GM19468 (cell line): ENCODE measurements around the gene ALDH2.
"Not testable (repeated sequence)": the region's sequence is repeated elsewhere in the genome, so short reads cannot be mapped to it uniquely, and the experiment has no call there.

Source experiments
- ATAC-seq: cut with Tn5 transposase; IDR thresholded peaks from one replicate; pipeline ENCODE4 v1.9.1; 2021; ENCODE audit warnings: mild to moderate bottlenecking, moderate library complexity, moderate number of reproducible peaks; ENCODE audit not compliant: unreplicated experiment; ENCODE audit errors: extremely low read depth

Gene ALDH2

DNA sequence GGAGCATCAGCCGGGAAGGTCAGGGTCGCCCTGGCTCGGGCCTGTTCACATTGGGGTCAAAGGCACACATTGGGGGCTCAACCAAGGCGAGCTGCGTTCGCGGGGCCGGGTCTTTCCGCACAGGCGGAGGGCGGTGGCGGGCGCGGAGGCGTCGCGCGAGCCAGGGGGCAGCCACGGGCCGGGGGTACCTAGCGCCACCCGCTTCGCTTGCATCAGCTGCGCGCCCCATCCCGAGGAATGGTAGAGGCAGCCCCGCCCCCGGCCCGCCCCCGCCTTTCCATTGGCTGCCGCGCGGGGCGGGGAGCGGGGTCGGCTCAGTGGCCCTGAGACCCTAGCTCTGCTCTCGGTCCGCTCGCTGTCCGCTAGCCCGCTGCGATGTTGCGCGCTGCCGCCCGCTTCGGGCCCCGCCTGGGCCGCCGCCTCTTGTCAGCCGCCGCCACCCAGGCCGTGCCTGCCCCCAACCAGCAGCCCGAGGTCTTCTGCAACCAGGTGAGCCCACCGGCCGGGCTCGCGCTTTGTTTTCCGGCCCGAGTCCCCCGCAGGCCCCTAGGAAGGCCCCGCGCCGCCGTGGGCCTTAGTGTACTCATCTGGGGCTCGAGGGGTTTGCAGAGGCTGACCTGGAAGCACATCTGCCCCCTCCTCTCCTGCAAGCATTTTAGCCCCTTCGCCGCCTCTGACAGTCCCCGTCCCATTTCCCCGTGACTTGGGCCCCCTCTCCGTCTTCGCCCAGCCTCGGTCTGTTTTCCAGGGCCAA, at the start of gene ALDH2:
Gene ALDH2 (plus strand): TSS at position 326 of the 754 bp plus-strand sequence. CDS start 50 bp downstream, at position 376.
- ATAC-seq = peak; percentile 29

DNA sequence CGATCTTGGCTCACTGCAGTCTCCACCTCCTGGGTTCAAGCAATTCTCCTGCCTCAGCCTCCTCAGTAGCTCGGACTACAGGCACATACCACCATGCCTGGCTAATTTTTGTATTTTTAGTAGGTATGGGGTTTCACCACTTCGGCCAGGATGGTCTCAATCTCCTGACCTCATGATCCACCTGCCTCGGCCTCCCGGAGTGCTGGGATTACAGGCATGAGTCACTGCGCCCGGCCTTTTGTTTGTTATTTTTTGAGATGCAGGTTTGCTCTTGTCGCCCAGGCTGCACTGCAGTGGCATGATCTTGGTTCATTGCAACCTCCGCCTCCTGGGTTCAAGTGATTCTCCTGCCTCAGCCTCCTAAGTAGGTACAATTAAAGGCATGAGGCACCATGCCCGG, 47.4 kb upstream of the ALDH2 start:
- not testable (repeated sequence) for ATAC-seq

DNA sequence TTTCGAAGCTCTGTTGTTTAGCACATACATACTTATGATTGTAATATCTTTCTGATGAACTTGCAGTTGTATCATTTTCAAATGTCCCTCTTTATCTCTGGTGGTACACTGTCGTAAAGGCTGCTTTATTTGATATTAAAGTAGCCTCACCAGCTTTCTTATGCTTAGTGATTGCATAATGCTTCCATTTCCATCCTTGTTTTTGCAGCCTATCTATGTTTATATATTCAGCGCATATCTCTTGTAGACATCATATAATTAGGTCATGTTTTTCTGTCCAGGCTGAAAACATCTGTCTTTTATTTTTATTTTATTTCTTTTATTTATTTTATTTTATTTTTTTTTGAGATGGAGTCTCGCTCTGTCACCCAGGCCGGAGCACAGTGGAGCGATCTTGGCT, 46.3 kb upstream of the ALDH2 start:
- no peak for ATAC-seq

- not testable (repeated sequence) for ATAC-seq
Measured at GRCh38 chr12:111723646-111724360, 42.9 kb upstream of the ALDH2 start.

GRCh38 chr12:111728795-111729194, 37.9 kb upstream of the ALDH2 start:
- no peak for ATAC-seq

DNA sequence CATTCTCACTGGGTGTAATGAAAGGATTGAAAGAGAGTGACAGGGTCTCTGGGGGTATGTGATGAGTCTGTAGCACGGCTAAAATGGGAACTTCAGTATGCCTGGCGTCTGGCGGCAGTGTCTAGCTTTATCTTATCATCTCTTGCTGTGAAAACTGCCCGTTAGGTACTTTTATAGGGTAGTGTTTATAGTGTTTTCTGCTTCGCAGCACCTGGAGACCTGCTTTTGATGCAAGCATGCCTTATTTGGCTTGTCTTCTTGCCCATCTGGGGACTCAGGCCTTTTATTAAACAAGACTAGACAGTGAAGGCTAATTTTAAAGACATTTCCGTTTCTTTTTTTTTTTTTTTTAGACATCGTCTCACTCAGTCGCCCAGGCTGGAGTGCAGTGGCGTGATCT, 36.3 kb upstream of the ALDH2 start:
- ATAC-seq = no peak

GRCh38 chr12:111732786-111733185, 33.9 kb upstream of the ALDH2 start:
- no peak for ATAC-seq

DNA sequence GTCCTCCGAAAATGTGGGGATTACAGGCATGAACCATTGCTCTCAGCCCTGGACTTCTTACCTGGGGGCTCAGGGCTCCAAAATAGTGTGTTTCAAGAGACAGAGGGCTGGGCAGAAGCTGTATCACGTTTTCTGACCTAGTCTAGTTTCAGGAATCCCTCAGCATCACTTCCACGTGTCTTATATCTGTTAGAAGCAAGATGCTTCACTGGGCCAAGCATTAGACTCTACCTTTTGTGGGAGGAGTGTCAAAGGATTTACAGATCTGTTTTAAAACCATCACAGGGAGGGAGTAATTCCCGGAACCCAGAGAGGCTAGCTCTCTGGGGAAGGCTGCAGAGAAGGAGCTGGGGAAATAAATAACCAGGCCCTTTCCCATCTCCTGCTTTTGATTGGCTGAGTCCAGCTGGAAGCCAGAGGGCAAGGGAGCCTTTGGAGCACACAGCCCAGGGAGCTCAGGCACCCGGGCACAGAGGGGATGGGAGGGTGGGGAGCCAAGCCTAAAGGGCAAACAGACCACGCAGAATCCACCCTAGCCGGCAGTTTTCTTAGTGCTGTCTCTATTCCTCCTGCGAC, 33.3 kb upstream of the ALDH2 start:
- no peak for ATAC-seq

DNA sequence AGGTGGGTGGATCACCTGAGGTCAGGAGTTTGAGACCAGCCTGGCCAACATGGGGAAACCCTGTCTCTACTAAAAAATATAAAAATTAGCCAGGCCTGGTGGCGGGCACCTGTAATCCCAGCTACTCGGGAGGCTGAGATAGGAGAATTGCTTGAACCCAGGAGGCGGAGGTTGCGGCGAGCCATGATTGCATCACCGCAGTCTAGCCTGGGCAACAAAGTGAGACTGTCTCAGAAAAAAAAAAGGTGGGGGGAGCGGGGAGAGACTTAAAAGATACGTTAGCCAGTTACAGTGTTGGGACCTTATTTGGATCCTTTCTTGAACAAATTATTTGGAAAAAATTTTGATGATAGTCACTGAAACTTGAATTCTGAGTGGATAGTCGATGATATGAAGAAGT, 27.2 kb upstream of the ALDH2 start:
- ATAC-seq = not testable (repeated sequence)

DNA sequence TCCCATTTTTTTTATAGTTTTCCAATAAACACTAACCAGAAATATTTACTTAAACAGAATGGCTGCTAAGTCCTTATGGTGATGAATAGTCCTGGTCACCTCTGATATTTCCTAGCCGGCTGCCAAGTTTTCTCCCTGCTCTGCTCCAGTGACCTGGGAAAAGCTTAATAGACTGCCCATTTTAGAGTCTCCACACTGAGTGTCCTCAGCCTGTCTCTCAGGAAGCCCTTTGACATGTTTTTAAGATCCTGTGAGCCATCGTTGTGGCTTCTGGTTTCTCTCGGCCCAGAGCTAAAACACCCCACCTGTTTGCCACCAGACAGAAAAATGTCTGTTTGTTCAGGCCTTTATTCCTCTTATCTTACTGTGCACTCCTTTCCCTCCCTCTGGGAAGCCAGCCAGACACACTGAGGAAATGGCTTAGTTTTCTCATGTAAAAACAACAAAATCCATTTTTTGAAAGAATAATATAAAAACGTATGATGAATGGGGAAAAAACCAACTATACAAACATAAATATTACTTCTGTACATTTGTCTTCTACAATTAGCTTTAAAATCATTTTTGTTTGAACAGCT, 25.4 kb upstream of the ALDH2 start:
- ATAC-seq = no peak

DNA sequence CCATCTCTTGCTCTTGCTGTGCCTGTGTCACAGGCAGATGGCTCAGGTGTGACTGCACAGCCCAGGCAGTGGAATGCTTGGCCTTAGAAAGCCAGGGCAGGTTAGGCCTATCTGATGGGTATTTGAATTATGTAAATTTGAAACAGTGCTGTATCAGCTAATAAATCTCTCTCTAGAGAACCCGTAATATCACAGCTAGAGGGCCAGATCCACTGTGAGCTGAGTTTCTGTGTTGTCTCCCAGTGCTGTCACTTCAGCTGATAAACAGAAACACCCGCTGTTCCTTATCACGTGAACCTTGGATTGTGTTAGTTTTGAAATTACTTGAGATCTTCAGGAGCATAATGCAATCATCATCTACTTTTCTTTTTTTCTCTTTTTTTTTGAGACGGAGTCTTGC, 21.5 kb upstream of the ALDH2 start:
- ATAC-seq = no peak

DNA sequence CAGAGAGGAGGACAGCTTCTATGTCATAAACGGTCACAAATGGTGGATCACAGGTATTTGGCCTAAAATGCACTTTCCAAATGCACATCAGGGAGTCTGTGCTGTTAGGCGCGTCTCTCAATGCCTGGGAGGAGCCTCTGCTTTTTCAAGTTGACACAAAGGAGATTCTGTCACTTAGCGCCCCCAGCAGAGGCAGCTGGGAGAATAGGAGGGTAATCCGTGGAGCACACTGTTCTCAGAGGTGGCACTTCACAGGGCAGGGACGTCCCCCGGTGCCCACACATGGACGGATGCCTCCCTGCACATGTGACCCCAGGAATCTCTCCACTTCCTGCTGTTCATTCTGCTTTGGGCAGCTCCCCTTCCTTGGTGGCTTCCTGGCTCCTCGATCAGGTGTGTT, 19.4 kb upstream of the ALDH2 start:
- ATAC-seq = no peak

DNA sequence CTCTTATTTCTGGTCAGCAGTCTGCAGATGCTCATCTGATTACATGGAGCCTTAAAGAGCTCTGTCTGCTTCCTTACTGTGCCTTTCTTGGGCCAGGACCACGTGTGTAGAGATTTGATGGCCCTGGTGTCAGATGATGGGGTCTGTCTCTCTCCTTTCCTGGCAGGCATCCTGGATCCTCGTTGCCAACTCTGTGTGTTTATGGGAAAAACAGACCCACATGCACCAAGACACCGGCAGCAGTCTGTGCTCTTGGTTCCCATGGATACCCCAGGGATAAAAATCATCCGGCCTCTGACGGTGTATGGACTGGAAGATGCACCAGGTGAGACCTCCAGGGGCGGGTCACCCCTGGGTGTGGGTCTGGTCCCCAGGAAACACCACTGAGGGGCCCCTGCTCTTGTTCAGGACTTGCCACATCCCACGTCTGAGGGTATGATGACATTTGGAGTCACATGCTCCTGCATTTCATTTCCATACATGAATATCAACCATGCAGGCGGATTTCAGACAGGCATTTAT, 18.5 kb upstream of the ALDH2 start:
- ATAC-seq = no peak

DNA sequence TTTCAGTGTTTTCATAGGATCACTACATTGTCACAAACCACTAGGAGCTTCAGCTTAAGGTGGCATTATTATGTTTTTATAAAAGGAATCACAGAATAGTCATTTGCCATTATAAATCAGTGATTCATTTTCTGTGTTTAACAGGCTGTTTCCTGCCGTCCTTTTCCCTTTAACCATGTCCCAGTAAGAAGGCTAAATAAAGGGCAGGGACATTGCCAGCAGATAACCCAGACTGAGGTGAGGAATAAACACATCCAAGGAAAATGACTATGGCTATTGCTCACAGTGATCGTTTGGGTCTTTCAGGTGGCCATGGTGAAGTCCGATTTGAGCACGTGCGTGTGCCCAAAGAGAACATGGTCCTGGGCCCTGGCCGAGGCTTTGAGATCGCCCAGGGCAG, 17.9 kb upstream of the ALDH2 start:
- no peak for ATAC-seq

GRCh38 chr12:111749391-111749790, 17.3 kb upstream of the ALDH2 start:
- ATAC-seq = no peak

DNA sequence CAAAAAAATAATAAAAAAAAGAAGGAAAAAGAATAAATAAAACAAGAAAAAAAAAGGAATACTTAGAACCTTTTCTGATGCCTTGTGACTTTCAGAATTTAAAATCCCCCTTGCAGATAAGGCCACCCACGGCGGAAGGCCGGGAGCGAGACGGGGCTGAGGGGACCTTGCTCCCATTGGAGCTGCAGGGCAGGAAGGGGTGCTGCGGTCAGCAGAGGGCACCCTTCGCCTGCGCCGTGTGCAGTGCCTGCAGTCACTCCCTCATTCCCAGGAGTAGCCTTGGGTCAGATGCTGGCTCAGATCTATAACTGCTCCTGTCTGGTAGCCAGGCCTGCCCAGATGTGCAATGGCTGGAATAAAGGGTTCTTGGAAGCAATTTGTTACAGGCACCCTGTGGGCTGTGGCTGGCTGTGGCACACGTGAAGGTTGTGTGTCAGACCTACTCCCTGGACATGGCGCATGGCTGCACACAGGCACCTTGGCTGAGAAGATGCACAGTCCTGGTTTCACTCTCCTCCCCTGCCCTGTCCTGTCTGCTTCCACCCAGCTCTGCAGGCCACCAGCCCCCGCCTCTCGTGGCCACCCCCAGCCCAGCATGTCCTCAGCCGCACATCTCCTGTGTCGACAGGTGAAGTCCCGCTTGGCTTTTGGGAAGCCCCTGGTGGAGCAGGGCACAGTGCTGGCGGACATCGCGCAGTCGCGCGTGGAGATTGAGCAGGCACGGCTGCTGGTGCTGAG, 13.4 kb upstream of the ALDH2 start:
- no peak for ATAC-seq

DNA sequence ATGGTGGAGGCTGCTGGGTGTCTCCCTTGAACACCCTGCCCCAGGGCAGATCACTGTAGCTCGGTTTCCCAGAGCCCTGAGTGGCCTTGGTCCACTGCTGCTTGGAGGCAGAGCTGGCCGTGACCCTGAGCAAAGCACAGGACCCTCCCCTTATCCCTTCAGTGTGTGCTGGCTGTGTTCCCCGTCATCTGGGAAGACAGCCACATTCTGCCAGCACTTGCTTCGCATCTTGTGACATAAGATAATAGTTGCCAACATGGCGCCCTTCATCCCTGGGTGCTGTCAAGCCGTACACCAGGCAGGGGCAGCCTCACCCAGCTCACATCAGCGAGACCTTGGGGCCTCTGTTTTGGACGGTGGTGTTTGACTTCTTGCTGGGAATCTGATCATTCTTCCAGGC, 12.1 kb upstream of the ALDH2 start:
- ATAC-seq = no peak

- ATAC-seq = no peak
Measured at GRCh38 chr12:111756196-111756595, 10.5 kb upstream of the ALDH2 start.

- ATAC-seq = no peak
Measured at GRCh38 chr12:111756681-111757080, 10.1 kb upstream of the ALDH2 start.
